Sigmoid colon (tissue), 7 donors: Measurements from ENCODE around the gene CTH. TPM values are rescaled to one million over a fixed set of nuclear protein-coding genes. Genes with fewer than 3 reads are reported as not detected.

Experiments
- DNase-seq: peaks from one replicate; pipeline ENCODE4 v3.0.0-alpha.2; 2019
- H3K27ac ChIP-seq, 4 donors: fragments of 200-600 bp; sonication (generic); one replicate each; pipeline ENCODE4 v1.5.1; 2016 to 2019; ENCODE audit warnings: mild to moderate bottlenecking in 1 of 4
- H3K27me3 ChIP-seq, 3 donors: fragments of 200-600 bp; sonication (generic); one replicate each; pipeline ENCODE4 v1.5.1; 2019; ENCODE audit warnings: mild to moderate bottlenecking in 1 of 3
- H3K36me3 ChIP-seq, 4 donors: fragments of 200-600 bp; sonication (generic); one replicate each; pipeline ENCODE4 v1.5.1; 2016 to 2019
- H3K4me1 ChIP-seq, 4 donors: fragments of 200-600 bp; sonication (generic); one replicate each; pipeline ENCODE4 v1.5.1; 2017 to 2019
- H3K4me3 ChIP-seq, 4 donors: fragments of 200-600 bp; sonication (generic); one replicate each; pipeline ENCODE4 v1.5.1; 2017 to 2019; ENCODE audit warnings: mild to moderate bottlenecking in 2 of 4, moderate library complexity in 1 of 4
- H3K9me3 ChIP-seq, 4 donors: fragments of 200-600 bp in 3 of 4; sonication (generic) in 3 of 4; one replicate each; pipeline versions ENCODE4 v1.5.1 to v1.6.1; 2013 to 2019
- EP300 ChIP-seq, 4 donors: sonication (generic); formaldehyde crosslinking; IDR thresholded peaks; one replicate each; pipeline ENCODE4 v1.6.1; 2017; ENCODE audit warnings: antibody characterized with exemption in 4 of 4
- POLR2A ChIP-seq, 2 donors: fragments of 450-650 bp; IDR thresholded peaks; one replicate each; pipeline ENCODE4 v1.6.1; 2016; ENCODE audit warnings: antibody characterized with exemption in 2 of 2, mild to moderate bottlenecking in 2 of 2, moderate library complexity in 2 of 2
- POLR2AphosphoS5 ChIP-seq, 4 donors: sonication (generic); formaldehyde crosslinking; IDR thresholded peaks; one replicate each; pipeline ENCODE4 v1.6.1; 2017; ENCODE audit warnings: antibody characterized with exemption in 4 of 4
- WGBS, 2 donors: extraction: QIAGEN DNeasy Blood & Tissue Kit; methylation state at CpG; one replicate each; pipeline ENCODE4 v1.1.7; 2013; 5-methylcytosine and 5-hydroxymethylcytosine counted together
- intact Hi-C: fragments of 100-400 bp; cut with DNase I; formaldehyde crosslinking; loops from one replicate; pipeline ENCODE4 v1.15.1; 2023
- polyA plus RNA-seq, 3 donors: library from polyadenylated mRNA; stranded (reverse); fragments of 200-250 nt; gene quantifications; one replicate each; pipeline ENCODE4 v1.2.3, GENCODE V29; 2013
- total RNA-seq, 4 donors: library from RNA; depleted of rRNA; stranded (reverse); fragments of >200 nt; gene quantifications; one replicate each; pipeline ENCODE4 v1.1.0, GENCODE V29; 2016
- TF ChIP-seq, protein P1 (sequence below), 4 experiments: fragments of 450-650 bp in 3 of 4; fragments of 200-600 bp in 1 of 4; IDR thresholded peaks; one replicate each; pipeline ENCODE4 v1.5.1; 2016 to 2019; ENCODE audit warnings: antibody characterized with exemption in 4 of 4, mild to moderate bottlenecking in 3 of 4, moderate library complexity in 2 of 4
- donor health status: healthy with polysubstance abuse.
- donor health status: Bipolar disorder and iron deficiency.
- donor health status: healthy.

The CTH gene
- total and polyA plus RNA-seq, 7 donors, result 1.1 to 5.5 (median 4.6) TPM

DNA sequence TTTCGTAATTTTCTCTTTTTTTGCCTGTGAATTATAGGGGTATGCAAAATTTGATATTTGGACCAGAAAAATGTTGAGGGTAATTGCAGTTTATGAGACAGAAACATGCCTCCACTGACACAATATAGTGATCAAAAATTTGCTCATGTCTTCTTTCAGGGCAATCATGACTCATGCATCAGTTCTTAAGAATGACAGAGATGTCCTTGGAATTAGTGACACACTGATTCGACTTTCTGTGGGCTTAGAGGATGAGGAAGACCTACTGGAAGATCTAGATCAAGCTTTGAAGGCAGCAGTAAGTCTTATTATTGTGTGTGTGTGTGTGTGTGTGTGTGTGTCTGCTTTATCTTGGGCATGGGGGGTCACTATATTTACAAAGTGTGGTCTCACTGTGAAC lies 27.5 kb downstream of the CTH start:
- TF ChIP-seq, protein P1, sequence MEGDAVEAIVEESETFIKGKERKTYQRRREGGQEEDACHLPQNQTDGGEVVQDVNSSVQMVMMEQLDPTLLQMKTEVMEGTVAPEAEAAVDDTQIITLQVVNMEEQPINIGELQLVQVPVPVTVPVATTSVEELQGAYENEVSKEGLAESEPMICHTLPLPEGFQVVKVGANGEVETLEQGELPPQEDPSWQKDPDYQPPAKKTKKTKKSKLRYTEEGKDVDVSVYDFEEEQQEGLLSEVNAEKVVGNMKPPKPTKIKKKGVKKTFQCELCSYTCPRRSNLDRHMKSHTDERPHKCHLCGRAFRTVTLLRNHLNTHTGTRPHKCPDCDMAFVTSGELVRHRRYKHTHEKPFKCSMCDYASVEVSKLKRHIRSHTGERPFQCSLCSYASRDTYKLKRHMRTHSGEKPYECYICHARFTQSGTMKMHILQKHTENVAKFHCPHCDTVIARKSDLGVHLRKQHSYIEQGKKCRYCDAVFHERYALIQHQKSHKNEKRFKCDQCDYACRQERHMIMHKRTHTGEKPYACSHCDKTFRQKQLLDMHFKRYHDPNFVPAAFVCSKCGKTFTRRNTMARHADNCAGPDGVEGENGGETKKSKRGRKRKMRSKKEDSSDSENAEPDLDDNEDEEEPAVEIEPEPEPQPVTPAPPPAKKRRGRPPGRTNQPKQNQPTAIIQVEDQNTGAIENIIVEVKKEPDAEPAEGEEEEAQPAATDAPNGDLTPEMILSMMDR (IDR thresholded peaks at IDR 0.05), result no peak
- TF ChIP-seq POLR2A (IDR thresholded peaks at IDR 0.05), result no peak
- no peak for TF ChIP-seq POLR2AphosphoS5 (IDR thresholded peaks at IDR 0.05)
- TF ChIP-seq EP300 (IDR thresholded peaks at IDR 0.05), result no peak
- Histone ChIP-seq H3K9me3 (no peaks in the 10 kb centered on the region), H3K27ac (no peak overlapping the region), H3K36me3 (peaks cover 0 to 21% (median 0%) of the 10 kb centered on the region in 4 donors), H3K4me3 (no peak overlapping the region), H3K27me3 (no peaks in the 10 kb centered on the region), H3K4me1 (no peaks in the 10 kb centered on the region)
- intact Hi-C loops, result loop anchor here (5.0 kb wide), 1 partner anchor 614 kb away; no protein-coding TSS in a partner anchor
- WGBS, 2 donors, result 84 to 88% methylated on average over 2 of the region's 2 CpGs
- DNase-seq, result no peak

DNA sequence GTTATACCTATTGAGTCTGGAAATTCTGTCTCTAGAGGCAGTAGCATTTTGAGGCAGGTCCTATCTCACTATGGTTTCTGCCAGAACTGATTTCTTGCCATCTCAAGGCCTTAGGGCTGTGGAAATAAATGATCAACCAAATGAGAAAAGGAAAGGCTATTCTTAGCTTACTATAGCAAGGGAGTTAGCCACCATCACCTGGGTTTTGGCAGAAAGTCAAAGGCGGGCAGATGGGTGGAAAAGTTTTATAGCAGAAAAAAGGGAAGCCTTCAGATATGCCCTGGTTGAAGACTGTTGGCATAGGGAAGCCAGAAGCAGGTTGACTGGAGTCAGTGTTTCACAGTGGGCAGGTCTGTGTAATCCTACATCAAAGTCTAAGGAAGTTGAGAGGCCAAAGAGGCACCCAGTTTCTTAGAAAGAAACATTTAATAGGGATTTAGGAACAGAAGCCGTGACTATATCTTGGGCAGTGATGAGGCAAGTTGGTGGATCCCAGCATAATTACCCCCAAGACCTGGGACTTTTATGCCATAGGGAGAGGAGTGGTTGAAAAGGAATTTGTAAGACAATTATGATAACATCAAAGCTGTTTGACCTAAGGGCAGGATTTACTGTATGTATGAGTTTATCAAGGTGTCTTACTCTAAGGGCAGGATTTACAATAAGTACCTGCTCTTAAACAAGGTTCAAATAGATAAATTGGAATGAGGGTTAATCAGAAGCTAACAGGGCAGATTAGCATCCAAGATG lies 29.7 kb downstream of the CTH start:
- no peaks in the 10 kb centered on the region for H3K9me3 ChIP-seq
- intact Hi-C loops, result no loop called here
- TF ChIP-seq POLR2AphosphoS5 (IDR thresholded peaks at IDR 0.05) (no peak), POLR2A (IDR thresholded peaks at IDR 0.05) (no peak), EP300 (IDR thresholded peaks at IDR 0.05) (no peak)
- TF ChIP-seq, protein P1 (IDR thresholded peaks at IDR 0.05), result no peak
- peaks cover 0 to 9% (median 0%) of the 10 kb centered on the region in 4 donors for H3K36me3 ChIP-seq
- H3K27me3 ChIP-seq, result no peaks in the 10 kb centered on the region
- WGBS, 2 donors, result 19 to 66% methylated on average over 2 of the region's 2 CpGs
- no peaks in the 10 kb centered on the region for H3K4me1 ChIP-seq
- H3K4me3 ChIP-seq, result no peak overlapping the region
- no peak for DNase-seq
- H3K27ac ChIP-seq, result no peak overlapping the region

DNA sequence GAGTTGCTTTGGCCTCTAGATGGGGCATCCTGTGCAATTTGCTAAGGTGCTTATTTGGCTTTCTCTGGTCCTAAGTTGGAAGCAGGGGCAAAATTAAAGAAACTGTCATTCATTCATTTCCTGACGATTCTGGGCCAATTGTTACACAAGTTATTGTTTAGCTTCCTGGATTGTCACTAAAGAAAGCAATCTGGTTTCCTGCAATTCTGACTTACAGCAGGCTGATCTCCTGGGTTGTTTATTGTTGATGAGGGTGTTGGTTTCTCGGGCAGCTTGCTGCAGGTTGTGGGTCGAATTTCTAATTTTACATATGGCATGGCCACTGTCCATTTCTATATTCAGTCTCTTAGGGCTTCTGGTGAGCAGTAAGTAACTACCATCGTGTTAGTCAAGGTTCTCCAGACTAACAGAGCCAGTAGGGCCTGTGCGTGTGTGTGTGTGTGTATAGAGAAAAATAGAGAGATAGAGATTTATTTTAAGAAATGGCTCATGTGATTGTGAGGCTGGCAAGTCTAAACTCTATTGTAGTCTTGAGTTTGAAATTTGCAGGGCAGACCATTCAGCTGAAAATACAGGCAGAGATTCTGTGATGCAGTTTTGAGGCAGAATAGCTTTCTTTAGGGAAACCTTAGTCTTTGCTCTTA lies 30.4 kb downstream of the CTH start:
- no peaks in the 10 kb centered on the region for H3K27me3 ChIP-seq
- no peaks in the 10 kb centered on the region for H3K9me3 ChIP-seq
- intact Hi-C loops, result no loop called here
- TF ChIP-seq POLR2AphosphoS5 (IDR thresholded peaks at IDR 0.05), result no peak
- TF ChIP-seq, protein P1 (IDR thresholded peaks at IDR 0.05), result no peak
- no peak for TF ChIP-seq POLR2A (IDR thresholded peaks at IDR 0.05)
- TF ChIP-seq EP300 (IDR thresholded peaks at IDR 0.05), result no peak
- H3K27ac ChIP-seq, result no peak overlapping the region
- H3K36me3 ChIP-seq, result peaks cover 0 to 9% (median 0%) of the 10 kb centered on the region in 4 donors
- WGBS, 2 donors, result 44 to 66% methylated on average over 5 of the region's 5 CpGs
- H3K4me1 ChIP-seq, result no peaks in the 10 kb centered on the region
- DNase-seq, result no peak
- no peak overlapping the region for H3K4me3 ChIP-seq

DNA sequence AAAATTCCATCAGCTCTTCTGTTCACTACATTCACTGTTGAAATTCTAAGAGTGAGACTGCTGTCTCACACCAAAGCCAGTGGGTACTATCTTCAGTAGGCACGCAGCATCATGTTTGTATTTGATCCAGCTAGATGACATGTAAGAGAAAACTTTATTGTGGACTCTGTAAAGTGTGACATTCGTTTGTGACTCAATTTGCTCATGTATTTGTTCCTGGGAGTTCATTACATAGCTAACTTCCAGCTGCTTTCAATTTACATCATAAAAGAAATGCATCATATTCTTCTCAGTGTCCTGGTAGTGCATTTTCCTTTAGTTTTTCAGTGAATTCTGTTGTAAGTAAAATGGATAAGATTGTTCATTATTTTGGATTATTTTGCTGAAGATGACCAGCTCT lies 31.4 kb downstream of the CTH start:
- intact Hi-C loops, result no loop called here
- DNase-seq, result no peak
- no peaks in the 10 kb centered on the region for H3K27me3 ChIP-seq
- 68 to 77% methylated on average over 2 of the region's 2 CpGs for WGBS, 2 donors
- no peak overlapping the region for H3K27ac ChIP-seq
- TF ChIP-seq POLR2AphosphoS5 (IDR thresholded peaks at IDR 0.05), result no peak
- no peak for TF ChIP-seq EP300 (IDR thresholded peaks at IDR 0.05)
- TF ChIP-seq POLR2A (IDR thresholded peaks at IDR 0.05), result no peak
- TF ChIP-seq, protein P1 (IDR thresholded peaks at IDR 0.05), result no peak
- peaks cover 0 to 9% (median 0%) of the 10 kb centered on the region in 4 donors for H3K36me3 ChIP-seq
- H3K4me3 ChIP-seq, result no peak overlapping the region
- H3K4me1 ChIP-seq, result no peaks in the 10 kb centered on the region
- H3K9me3 ChIP-seq, result no peaks in the 10 kb centered on the region
